GM19238 (cell line): Measurements from ENCODE around the gene CHCHD1.
A peak's percentile ranks its signal among the peaks of the same experiment; 100 is the strongest.
"Not testable (repeated sequence)": the region's sequence is repeated elsewhere in the genome, so short reads cannot be mapped to it uniquely, and the experiment has no call there.

Source experiments
- DNase-seq: peaks from one replicate; pipeline ENCODE4 v3.0.0; 2011; ENCODE audit warnings: low spot score; ENCODE audit not compliant: insufficient read length

Gene CHCHD1

GRCh38 chr10:73781879-73782748 lies at the start of gene CHCHD1:
Gene CHCHD1, plus strand, starts transcription at chr10:73782048. Its CDS starts 28 bp downstream, at chr10:73782076.
- DNase-seq: peak; percentile 93

- no peak for DNase-seq
Observed at GRCh38 chr10:73732426-73732825, 49.4 kb upstream of the CHCHD1 start.

DNA sequence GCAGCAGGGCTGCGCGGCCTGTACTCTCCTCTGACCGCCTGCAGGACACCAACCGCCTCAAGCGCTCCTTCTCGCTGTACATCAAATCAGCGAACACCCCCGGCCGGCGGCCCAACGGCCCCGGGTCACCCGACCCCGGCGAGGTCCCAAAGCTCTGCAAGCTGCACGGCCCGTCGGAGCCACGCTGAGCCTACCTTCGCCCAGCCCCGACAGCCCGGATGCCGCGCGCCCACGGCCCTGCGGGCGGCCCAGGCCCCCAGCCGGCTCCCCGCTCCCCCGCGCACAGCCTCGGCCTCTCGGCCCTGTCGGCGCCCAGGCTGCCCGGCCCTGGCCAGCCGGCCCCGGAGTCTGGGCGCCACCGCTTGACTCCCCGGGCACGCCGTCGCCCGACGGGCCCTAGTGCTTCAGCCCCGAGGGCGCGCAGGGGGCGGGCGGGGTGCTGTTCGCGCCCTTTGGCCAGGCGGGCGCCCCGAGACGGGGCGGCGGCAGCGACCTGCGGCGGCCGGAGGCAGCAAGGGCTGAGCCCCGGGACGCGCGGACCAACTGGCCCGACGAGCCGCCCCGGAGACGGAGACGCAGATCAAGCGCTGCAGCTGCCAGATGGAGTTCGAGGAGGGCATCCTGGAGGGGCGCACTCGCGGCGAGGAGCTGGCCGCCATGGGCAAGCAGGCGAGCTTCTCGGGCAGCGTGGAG lies 48.8 kb upstream of the CHCHD1 start:
- no peak for DNase-seq

DNA sequence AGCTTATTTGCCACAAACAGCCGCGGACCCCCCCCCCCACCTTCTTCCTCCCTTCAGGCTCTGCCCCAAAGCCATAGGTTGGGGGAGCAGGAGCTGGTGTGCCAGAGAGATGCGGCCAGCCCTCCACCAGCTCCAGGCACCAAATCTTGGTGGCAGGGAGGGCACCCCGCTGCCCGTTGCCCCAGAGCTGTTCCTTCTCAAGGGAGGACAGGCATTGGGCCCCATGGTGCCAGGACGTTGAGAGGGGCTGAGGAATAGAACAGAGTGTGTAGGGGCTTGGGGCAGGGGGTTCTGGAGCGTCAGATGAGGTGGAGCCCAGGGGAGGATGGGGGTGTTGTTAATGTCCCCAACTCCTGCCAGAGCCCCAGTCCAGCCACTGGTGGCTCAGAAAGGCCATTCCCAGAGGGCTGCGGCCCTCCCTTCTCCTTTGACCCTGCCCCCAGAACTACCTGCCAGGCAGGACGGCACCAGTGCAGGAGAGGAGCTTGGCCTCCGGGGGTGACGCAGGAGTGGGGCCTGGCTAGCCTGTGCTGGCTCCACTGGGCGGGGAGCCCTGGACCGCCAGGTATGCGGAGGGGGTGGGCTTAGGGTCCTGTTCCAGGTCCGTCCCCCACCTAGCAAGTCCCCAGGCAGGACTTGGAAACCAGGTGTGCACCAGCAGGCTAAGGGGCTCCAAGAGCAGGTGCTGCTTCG lies 47.7 kb upstream of the CHCHD1 start:
- DNase-seq: no peak

DNA sequence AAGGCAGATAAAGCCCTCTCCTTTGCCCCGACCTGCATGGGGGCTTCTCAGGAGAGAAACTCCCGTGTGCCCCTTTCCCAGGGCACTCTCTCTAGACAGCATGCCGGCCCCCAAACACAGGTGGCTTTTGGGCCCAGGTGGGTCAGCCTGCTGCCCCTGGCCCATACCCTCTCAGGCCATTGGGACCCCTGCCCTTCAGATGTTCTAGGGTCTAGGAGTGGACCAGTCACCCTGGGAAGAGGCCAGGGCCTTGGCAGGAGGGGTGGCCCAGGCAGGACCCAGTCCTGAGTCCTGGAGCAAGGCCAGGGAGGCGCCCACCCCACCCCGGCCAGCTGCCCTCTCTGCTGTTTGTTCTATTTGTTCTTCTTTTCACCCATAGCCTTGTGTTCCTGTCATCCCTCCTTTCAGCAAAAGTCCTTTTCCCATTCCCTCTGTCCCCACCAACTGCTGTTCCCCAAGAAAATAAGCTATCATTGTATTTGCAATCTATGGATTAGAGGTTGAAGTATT lies 47.0 kb upstream of the CHCHD1 start:
- DNase-seq: no peak

DNA sequence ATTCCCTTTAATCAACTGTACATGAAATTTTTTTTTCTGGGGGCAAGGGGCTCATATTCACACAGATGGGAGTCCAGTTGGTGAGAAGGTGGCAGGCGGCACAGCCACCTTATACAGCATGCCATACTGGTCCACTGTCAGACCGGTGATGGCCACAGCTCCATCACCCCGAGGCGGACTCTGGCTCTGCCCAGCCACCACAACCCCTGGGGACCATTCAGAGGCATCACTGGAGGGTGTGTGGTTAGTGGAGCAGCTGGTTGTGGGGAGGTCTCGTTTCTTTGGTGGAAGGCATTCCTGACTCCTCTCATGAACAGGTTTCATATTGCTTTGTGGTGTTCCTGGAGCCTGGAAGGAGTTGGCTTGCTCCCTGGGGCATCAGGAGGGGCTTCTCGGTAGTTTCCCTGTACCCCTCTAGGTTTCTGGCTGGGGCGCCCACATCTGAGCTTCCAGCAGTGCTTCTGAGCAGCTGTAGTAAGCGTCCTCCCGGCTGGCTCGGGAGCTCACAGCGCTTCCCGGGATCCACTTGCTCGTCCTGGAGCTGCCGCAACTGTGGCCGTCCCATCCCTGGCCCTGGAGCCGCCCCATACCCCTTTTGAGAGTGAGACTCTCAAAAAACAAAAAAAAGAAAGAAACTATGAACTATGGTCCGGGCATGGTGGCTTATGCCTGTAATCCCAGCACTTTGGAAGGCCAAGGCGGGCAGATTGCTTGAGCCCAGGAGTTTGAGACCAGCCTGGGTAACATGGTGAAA lies 41.2 kb upstream of the CHCHD1 start:
- not testable (repeated sequence) for DNase-seq

DNA sequence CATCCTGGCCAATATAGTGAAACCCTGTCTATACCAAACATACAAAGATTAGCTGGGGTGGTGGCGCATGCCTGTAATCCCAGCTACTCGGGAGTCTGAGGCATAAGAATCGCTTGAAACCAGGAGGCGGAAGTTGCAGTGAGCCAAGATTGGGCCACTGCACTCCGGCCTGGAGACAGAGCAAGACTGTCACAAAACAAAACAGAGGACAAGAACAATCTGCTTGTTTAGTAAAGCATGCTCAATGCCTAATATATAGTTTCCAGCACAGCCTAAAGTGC lies 39.5 kb upstream of the CHCHD1 start:
- no peak for DNase-seq

DNA sequence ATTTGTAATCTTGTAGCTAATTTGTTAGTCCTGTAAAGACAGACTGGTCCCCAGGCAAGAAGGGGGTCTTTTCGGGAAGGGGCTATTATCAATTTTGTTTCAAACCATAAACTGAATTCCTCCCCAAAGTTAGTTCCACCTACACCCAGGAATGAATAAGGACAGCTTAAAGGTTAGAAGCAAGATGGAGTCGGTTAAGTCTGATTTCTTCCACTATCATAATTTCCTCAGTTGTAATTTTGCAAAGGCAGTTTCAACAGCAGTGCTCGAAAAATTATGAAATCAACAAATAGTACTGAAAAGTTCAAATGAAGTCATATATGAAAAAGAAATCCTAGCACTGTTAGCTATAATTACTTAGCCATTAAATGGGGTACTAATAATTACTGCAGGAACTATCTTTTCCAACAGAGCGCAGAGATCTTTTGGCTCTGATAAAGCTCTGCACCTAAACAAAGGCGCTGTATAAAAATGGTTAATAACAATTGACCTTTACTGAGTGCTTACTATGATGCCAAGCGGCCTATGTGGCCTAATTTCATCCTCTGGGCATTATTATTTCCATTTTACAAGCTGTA lies 38.4 kb upstream of the CHCHD1 start:
- DNase-seq: no peak

- DNase-seq: peak; percentile 87
Observed at GRCh38 chr10:73743905-73744663, 37.8 kb upstream of the CHCHD1 start, which contains the start of gene SEC24C. Gene SEC24C, plus strand, starts transcription at chr10:73744372. Its CDS starts 2,461 bp downstream, at chr10:73746833.

DNA sequence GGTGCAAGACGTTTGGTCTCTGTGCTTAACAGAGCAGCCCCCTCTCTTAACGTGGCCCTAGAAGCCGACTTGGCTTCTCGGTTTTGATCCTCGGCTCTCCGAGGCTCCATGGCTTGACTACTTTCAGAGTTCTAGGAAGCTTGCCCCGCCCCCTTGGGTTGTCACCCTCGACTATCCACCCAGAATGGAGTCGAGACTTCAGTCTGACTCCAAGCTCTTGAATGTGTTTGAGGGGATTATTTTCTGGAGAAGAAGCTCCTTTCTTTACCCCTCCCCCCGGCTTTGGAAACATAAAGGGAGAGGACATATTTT lies 37.2 kb upstream of the CHCHD1 start:
- peak; percentile 33 for DNase-seq

- DNase-seq: no peak
Observed at GRCh38 chr10:73746721-73747120, 35.1 kb upstream of the CHCHD1 start.

DNA sequence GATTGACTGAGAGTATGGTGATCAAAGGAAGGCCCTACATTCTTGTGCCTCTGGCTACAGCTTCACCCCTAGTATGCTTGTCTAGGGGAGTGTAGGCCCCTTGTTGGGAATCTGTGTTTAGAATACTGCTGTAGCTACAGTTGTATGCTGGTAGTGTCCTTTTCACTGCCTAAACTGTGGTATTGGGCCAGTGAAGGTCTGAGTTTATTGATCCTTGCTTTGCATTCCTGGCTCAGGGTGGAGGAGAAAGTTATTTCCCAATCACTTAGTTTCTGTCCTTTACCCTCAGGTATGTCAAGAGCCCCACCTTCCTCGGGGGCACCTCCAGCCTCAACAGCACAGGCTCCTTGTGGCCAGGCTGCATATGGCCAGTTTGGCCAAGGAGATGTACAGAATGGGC lies 31.0 kb upstream of the CHCHD1 start:
- DNase-seq: no peak

DNA sequence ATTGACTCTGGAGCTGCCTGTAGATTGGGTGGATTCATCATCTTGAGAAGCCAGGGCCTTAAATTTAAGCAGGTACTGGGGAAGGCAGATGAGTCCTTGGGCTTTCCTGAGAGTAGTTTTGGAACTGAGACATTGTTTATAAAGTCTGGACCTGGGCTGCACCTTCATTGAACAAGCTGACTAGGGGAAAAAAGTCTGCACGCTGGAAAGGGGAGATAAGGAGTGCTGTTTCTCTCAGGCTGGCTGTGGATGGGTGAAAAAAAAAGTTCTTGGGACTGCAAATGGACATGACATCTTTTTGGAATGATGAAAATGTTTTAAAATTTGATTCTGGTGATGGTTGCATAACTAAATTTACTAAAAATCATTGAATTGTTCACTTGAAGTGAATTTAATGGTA lies 25.7 kb upstream of the CHCHD1 start:
- DNase-seq: no peak

- DNase-seq: no peak
Observed at GRCh38 chr10:73758704-73759511, 22.9 kb upstream of the CHCHD1 start.

DNA sequence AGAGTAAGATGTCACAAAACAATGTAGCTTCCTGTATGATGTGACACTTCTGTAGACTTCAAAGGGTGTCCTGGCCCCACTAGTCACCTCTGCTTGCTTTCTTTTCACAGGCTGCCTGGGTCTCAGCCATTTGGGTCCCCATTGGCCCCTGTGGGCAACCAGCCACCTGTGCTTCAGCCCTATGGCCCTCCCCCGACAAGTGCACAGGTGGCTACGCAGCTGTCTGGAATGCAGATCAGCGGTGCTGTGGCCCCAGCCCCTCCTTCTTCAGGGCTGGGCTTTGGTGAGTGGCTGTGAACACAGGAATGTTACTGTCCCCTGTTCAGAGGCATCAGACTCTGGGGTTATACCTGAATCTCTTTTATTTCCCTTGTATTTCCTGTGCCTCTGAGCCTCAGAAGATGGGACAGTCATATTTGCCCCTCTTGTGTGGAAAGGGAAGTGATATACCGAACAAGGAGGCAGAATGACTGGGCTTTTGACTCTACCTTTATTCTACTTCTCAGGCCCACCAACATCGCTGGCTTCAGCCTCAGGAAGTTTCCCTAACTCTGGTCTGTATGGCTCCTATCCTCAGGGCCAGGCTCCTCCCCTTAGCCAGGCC lies 22.2 kb upstream of the CHCHD1 start:
- DNase-seq: no peak

DNA sequence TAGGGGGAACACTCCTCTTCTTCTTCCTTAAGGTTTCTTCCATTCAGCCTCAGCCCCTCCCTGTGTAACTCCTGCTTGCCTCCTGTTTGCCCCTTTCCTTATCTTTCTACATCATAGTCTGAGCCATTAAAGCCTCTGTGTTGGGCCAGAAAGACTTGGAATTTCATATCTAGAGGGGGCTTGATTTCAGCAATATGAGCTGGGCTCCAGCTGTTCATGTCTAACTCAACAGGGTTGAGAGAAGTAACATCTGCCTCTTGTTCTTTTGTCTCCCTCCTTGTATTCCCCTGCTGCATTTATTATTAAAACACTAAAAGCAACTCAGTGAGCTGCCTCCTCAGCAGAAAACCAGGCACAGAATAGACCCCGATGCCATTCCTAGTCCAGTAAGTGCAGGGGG lies 20.1 kb upstream of the CHCHD1 start:
- no peak for DNase-seq

DNA sequence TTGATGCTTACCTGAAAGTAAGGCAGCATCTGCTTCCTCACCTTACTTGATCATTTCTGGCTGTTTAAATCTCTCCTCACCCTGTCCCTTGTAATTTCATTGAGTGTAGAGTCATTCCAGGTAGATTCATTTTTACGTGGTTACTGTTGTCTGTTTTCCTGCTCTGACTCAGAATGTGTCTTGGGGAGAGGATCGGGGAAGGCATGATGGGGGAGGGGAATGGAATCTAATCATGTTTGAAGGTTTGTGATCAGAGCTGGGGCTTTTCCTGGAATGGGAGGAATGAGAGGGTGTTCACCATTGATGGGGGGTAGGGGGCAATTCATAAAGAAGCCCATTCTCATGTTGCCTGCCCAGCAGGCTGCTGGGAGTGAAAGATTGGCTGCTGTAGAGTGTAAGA lies 18.9 kb upstream of the CHCHD1 start:
- DNase-seq: no peak

DNA sequence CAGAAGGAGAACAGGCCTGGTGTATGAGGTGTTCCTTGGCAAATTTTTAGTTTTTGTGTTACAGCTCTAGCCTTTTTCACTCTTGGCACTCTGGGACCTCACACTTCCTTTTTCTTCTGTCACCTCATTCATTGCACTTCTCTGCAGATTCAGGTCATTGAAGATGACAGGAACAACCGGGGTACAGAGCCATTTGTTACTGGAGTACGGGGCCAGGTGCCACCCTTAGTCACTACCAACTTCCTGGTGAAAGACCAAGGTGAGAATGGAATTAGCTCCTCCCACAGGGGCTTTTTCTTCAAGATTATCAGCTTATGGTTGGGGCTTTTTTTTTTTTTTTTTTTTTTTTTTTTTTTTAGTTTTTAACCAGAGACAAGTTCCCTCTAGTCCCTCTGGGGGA lies 18.5 kb upstream of the CHCHD1 start:
- DNase-seq: no peak

GRCh38 chr10:73765066-73765465 lies 16.8 kb upstream of the CHCHD1 start:
- DNase-seq: no peak
